IPS-18c (cell line): ENCODE data around the gene RPL10A.

Experiments
- H3K4me3 ChIP-seq: 2 replicates; pipeline ENCODE4 v1.7.0; 2013; ENCODE audit warnings: low read depth, mild to moderate bottlenecking, low read length, moderate library complexity; ENCODE audit not compliant: insufficient read depth
- H3K9me3 ChIP-seq: one replicate; pipeline ENCODE4 v1.6.1; 2013; ENCODE audit warnings: mild to moderate bottlenecking, low read length, moderate library complexity; ENCODE audit not compliant: control insufficient read depth, insufficient read depth

RPL10A gene

GRCh38 chr6:35469751-35470662, 1.8 kb downstream of the RPL10A start:
- no peaks in the 10 kb centered on the region for H3K9me3 ChIP-seq
- H3K4me3 ChIP-seq = peak overlapping the region; percentile 100

GRCh38 chr6:35470663-35471120, 2.5 kb downstream of the RPL10A start:
- H3K4me3 ChIP-seq = no peak overlapping the region
- no peaks in the 10 kb centered on the region for H3K9me3 ChIP-seq

DNA sequence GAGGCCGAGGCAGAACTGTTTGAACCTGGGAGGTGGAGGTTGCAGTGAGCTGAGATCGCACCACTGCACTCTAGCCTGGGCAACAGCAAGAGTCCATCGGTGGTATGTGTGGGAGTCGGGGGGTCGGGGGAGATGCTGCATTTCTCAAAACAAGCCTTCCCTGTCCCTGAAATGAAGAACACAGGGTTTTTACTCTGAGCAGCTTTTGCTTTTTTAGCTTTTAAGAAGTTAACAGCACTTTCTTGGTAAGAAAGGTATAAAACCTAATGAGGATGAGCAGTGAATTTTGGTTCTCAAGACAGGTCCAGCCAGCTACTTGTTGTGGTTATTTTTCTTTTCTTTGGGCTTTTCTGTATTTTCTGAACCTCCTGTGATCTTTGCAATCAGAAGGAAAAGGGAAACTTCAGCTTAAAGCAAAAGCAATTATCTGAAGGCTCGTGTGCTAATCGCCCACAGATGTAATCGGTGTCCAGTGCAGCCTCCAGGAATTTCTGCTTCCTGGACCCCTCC, 3.7 kb downstream of the RPL10A start:
- no peak overlapping the region for H3K4me3 ChIP-seq
- H3K9me3 ChIP-seq = no peaks in the 10 kb centered on the region

- Histone ChIP-seq H3K9me3 (no peaks in the 10 kb centered on the region), H3K4me3 (no peak overlapping the region)
These were observed 5.1 kb downstream of the RPL10A start for GRCh38 chr6:35473075-35473849.

DNA sequence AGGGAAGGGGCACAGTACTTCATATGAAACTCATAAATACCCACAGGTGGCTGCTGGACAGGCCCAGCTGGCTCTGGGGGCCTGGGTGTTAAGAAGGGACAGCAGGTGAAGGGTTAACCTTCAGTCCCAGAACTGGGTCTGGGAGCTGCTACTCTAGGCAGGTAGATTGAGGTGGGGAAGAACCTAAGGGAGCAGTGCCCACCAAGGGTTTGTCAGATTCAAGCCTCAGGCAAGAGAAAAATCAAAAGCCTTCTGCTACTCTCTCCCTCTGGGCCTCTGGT, 5.6 kb downstream of the RPL10A start:
- H3K9me3 ChIP-seq = no peaks in the 10 kb centered on the region
- no peak overlapping the region for H3K4me3 ChIP-seq

DNA sequence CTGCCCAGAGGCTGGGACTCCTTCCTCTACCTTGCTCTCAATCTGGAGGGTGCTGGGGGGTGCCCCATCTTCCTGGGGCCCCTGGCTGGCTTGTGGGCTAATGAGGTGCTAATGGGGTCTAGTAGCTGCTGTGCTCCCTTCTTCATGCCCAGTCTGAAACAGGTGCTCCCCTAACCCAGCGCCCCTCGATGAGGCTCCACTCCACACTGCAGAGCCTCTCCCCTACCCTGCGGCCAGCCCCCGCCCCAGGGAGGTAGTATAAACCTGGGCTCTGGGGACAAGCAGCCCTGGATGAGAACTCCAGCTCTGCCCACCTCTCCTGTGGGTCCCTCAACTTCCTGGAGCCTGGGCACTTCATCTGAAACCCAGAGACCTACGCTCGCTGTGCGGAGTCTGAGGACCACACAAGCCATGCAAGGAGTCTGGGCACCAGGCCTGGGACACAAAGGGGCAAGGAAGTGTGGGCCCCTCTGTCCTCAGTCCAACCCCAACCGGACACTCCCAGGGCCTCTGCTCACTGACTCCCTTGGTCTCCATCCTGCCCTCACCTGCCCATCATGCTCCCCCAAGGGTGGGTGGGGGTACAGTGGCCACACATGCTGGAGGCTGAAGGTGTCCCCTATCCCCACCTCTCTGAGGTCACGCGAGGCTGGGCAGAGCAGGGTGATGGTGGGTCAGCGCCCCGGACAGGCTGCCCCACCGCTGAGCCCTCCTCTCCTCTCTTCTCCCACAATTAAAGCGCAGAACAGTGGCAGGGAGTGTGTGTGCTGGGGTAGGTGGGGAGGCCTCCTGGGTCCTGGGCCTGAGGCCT, 6.1 kb downstream of the RPL10A start:
- H3K4me3 ChIP-seq = no peak overlapping the region

GRCh38 chr6:35474942-35475570, 6.9 kb downstream of the RPL10A start:
- Histone ChIP-seq H3K4me3 (no peak overlapping the region), H3K9me3 (no peaks in the 10 kb centered on the region)

More for the DNA sequence above, 6.1 kb downstream of the RPL10A start:
- H3K9me3 ChIP-seq = no peaks in the 10 kb centered on the region

GRCh38 chr6:35475573-35475972, 7.4 kb downstream of the RPL10A start:
- Histone ChIP-seq H3K4me3 (no peak overlapping the region), H3K9me3 (no peaks in the 10 kb centered on the region)

DNA sequence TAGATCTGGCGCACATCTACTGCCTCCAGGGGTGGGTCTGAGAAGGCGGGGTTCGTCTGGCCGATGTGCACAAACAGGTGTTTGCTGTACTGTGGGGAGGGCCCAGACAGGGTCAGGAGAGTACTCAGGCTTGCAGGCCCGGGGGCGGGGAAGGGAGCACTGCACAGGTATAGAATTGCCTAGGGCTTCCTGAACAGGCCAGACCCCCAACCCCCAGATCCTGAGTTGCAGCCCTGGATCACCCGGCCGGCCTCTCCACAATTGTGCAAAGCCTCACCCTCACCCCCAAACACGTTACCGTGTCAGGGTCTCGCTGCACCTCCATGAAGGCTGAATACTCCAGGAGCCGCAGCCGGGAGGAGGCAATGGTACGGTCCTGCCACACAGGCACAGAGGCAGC, 7.8 kb downstream of the RPL10A start:
- H3K9me3 ChIP-seq = no peaks in the 10 kb centered on the region
- no peak overlapping the region for H3K4me3 ChIP-seq

- H3K9me3 ChIP-seq = no peaks in the 10 kb centered on the region
- H3K4me3 ChIP-seq = no peak overlapping the region
These were observed 8.8 kb downstream of the RPL10A start for GRCh38 chr6:35477028-35477427.

GRCh38 chr6:35477551-35478179, 9.5 kb downstream of the RPL10A start:
- H3K4me3 ChIP-seq = no peak overlapping the region
- no peaks in the 10 kb centered on the region for H3K9me3 ChIP-seq

DNA sequence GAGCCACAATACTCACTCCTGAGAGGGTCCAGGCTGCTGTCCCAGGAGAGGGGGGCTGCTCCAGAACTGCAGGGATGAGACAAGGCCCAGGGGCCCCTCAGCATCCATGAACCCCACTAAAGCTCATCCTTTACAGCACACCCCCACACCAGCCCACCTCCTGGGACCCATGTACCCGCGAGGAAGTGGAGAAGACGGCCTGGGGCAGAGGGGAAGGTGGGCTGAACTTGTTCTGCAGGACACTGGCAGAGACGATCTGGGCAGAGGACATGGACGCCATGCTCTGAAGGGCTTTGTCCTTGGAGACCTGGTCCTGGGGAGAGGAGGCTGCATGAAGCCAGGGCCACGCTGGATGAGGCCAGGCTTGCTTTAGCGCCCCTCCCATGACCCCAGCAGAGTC, 10.1 kb downstream of the RPL10A start:
- H3K9me3 ChIP-seq = no peaks in the 10 kb centered on the region
- H3K4me3 ChIP-seq = no peak overlapping the region

GRCh38 chr6:35480176-35480575, 12.0 kb downstream of the RPL10A start:
- no peak overlapping the region for H3K4me3 ChIP-seq
- H3K9me3 ChIP-seq = no peaks in the 10 kb centered on the region

DNA sequence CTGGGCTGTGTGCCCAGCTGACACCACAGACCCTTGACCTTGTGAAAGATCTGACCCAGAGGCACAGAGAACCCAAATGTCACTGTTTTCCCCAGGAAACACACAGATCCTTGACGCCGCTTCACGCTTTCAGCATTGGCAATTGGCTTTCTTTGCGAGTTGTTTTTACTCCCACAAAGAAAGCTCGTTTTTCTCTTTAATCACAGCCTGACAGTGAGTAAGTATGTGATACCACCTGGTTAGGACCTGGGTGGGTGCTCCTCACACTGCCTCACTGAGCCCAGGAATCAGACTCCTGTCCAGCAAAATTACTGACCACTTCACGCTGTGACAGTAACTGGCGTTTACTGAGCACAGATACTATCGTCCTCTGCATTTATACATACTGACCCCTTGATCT, 13.0 kb downstream of the RPL10A start:
- H3K4me3 ChIP-seq = no peak overlapping the region
- no peaks in the 10 kb centered on the region for H3K9me3 ChIP-seq

DNA sequence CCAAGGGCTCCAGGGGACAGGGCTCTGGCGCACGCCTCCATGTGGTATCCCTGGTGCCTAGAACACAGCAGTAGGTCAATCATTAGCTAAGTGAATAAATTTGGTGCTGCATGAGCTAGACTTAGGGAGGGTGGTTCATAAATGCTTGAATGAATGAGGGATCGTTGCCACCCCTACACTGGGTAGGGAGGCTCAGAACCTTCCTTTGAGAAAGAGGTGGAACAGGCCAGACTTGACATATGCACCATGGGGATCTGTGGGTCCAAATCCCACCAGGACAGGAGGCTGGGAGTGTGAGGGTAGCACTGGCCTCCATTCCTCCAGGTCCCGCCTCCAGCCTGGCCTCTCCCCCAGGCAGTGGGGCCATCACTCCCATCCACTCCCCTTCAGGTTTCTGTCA, 14.9 kb downstream of the RPL10A start:
- H3K4me3 ChIP-seq = no peak overlapping the region
- no peaks in the 10 kb centered on the region for H3K9me3 ChIP-seq

- no peaks in the 10 kb centered on the region for H3K9me3 ChIP-seq
- no peak overlapping the region for H3K4me3 ChIP-seq
These were observed 15.3 kb downstream of the RPL10A start for GRCh38 chr6:35483490-35483889.
